H9 (cell line): ENCODE results near the gene ELFN1. TPM values are rescaled to one million over a fixed set of nuclear protein-coding genes. Genes with fewer than 3 reads are reported as not detected.

ENCODE experiments used
- DNase-seq: peaks from one replicate; pipeline ENCODE4 v3.0.0-alpha.2; 2017
- H2AFZ ChIP-seq: one replicate; pipeline ENCODE4 v1.6.1; 2013; ENCODE audit warnings: mild to moderate bottlenecking, low read length, control low read depth, moderate library complexity
- H2AK5ac ChIP-seq: 2 replicates; pipeline ENCODE4 v1.6.1; 2013; ENCODE audit warnings: low read length, control low read depth, mixed read lengths; ENCODE audit not compliant: insufficient read length
- H2BK120ac ChIP-seq: one replicate; pipeline ENCODE4 v1.6.1; 2013; ENCODE audit warnings: low read depth, mild to moderate bottlenecking, low read length, control low read depth, inconsistent platforms; ENCODE audit not compliant: poor library complexity, severe bottlenecking
- H2BK12ac ChIP-seq: 2 replicates; pipeline ENCODE4 v1.6.1; 2013; ENCODE audit warnings: low read length, control low read depth, mixed read lengths, low read depth; ENCODE audit not compliant: insufficient read length
- H2BK15ac ChIP-seq: 2 replicates; pipeline ENCODE4 v1.6.1; 2013; ENCODE audit warnings: low read depth, low read length, control low read depth
- H2BK20ac ChIP-seq: one replicate; pipeline ENCODE4 v1.6.1; 2013; ENCODE audit warnings: low read depth, mild to moderate bottlenecking, low read length, control low read depth, inconsistent platforms; ENCODE audit not compliant: poor library complexity, severe bottlenecking
- H2BK5ac ChIP-seq: 2 replicates; pipeline ENCODE4 v1.6.1; 2013; ENCODE audit warnings: low read length, control low read depth, mixed read lengths; ENCODE audit not compliant: insufficient read length
- H3K14ac ChIP-seq: 2 replicates; pipeline ENCODE4 v1.6.1; 2013; ENCODE audit warnings: low read length, control low read depth; ENCODE audit not compliant: insufficient read depth
- H3K18ac ChIP-seq: 2 replicates; pipeline ENCODE4 v1.6.1; 2013; ENCODE audit warnings: low read depth, mild to moderate bottlenecking, mixed read lengths, low read length, control low read depth; ENCODE audit not compliant: insufficient read length
- H3K23ac ChIP-seq: 2 replicates; pipeline ENCODE4 v1.6.1; 2013; ENCODE audit warnings: low read length, control low read depth, mixed read lengths, low read depth; ENCODE audit not compliant: insufficient read length
- H3K23me2 ChIP-seq: 2 replicates; pipeline ENCODE4 v1.6.1; 2013; ENCODE audit warnings: low read depth, mild to moderate bottlenecking, mixed read lengths, low read length, control low read depth; ENCODE audit not compliant: insufficient read length, poor library complexity, severe bottlenecking
- H3K27ac ChIP-seq: 2 replicates; pipeline ENCODE4 v1.5.1; 2013; ENCODE audit warnings: low read length, control low read depth, mixed read lengths, low read depth; ENCODE audit not compliant: insufficient read length
- H3K27me3 ChIP-seq: 2 replicates; pipeline ENCODE4 v1.6.1; 2013; ENCODE audit warnings: low read length, control low read depth, inconsistent platforms; ENCODE audit not compliant: insufficient read depth
- H3K4ac ChIP-seq: 2 replicates; pipeline ENCODE4 v1.6.1; 2013; ENCODE audit warnings: low read depth, mild to moderate bottlenecking, control low read depth, inconsistent platforms, low read length, moderate library complexity
- H3K4me1 ChIP-seq: 2 replicates; pipeline ENCODE4 v1.6.1; 2013; ENCODE audit warnings: low read length, control low read depth, inconsistent platforms; ENCODE audit not compliant: insufficient read depth
- H3K4me2 ChIP-seq: 2 replicates; pipeline ENCODE4 v1.6.1; 2013; ENCODE audit warnings: low read length, control low read depth, mixed read lengths; ENCODE audit not compliant: insufficient read length, insufficient read depth
- H3K56ac ChIP-seq: 2 replicates; pipeline ENCODE4 v1.6.1; 2013; ENCODE audit warnings: low read depth, mild to moderate bottlenecking, mixed read lengths, low read length, control low read depth; ENCODE audit not compliant: insufficient read length
- H3K79me1 ChIP-seq: 2 replicates; pipeline ENCODE4 v1.6.1; 2013; ENCODE audit warnings: low read depth, mild to moderate bottlenecking, moderate library complexity, low read length, control low read depth, inconsistent platforms; ENCODE audit not compliant: insufficient read depth, poor library complexity, severe bottlenecking
- H3K79me2 ChIP-seq: 2 replicates; pipeline ENCODE4 v1.6.1; 2013; ENCODE audit warnings: low read length, control low read depth, inconsistent platforms; ENCODE audit not compliant: insufficient read depth
- H3K9ac ChIP-seq: 2 replicates; pipeline ENCODE4 v1.6.1; 2013; ENCODE audit warnings: low read length, control low read depth, mixed read lengths; ENCODE audit not compliant: insufficient read length; ENCODE audit errors: extremely low read depth
- H3K9me3 ChIP-seq: one replicate; pipeline ENCODE4 v1.6.1; 2013; ENCODE audit warnings: low read depth, low read length, inconsistent platforms; ENCODE audit not compliant: control insufficient read depth
- H3T11ph ChIP-seq: one replicate; pipeline ENCODE4 v1.6.1; 2013; ENCODE audit warnings: mild to moderate bottlenecking, low read length, control low read depth, inconsistent platforms
- H4K20me1 ChIP-seq: one replicate; pipeline ENCODE4 v1.6.1; 2013; ENCODE audit not compliant: control insufficient read depth, insufficient read length, insufficient read depth
- H4K5ac ChIP-seq: 2 replicates; pipeline ENCODE4 v1.6.1; 2013; ENCODE audit warnings: low read depth, mild to moderate bottlenecking, mixed read lengths, low read length, control low read depth; ENCODE audit not compliant: insufficient read length
- H4K8ac ChIP-seq: replicated peaks from 2 replicates; pipeline ENCODE4 v1.6.1; 2013; ENCODE audit warnings: low read length, control low read depth, mixed read lengths, low read depth; ENCODE audit not compliant: insufficient read length
- H4K91ac ChIP-seq: 2 replicates; pipeline ENCODE4 v1.6.1; 2013; ENCODE audit warnings: low read depth, mild to moderate bottlenecking, moderate library complexity, mixed read lengths, low read length, control low read depth; ENCODE audit not compliant: insufficient read length
- H3K27ac Mint-ChIP-seq, 3 experiments: 2 replicates in 2 of 3; 3 replicates in 1 of 3; pipeline ENCODE4 v1.8.0; 2020 to 2021; ENCODE audit warnings: mixed read lengths in 3 of 3, mild to moderate bottlenecking in 1 of 3, moderate library complexity in 1 of 3
- H3K27me3 Mint-ChIP-seq: 2 replicates; pipeline ENCODE4 v1.8.0; 2021; ENCODE audit warnings: low read depth, mild to moderate bottlenecking, moderate library complexity, mixed read lengths
- H3K36me3 Mint-ChIP-seq, 3 experiments: 2 replicates in 2 of 3; 3 replicates in 1 of 3; pipeline ENCODE4 v1.8.0; 2020 to 2021; ENCODE audit warnings: low read depth in 3 of 3, mixed read lengths in 3 of 3; ENCODE audit not compliant: insufficient read depth in 1 of 3
- H3K4me1 Mint-ChIP-seq, 2 experiments: 2 replicates each; pipeline ENCODE4 v1.8.0; 2020; ENCODE audit warnings: mixed read lengths in 2 of 2
- H3K4me3 Mint-ChIP-seq, 2 experiments: 2 replicates in 1 of 2; 3 replicates in 1 of 2; pipeline ENCODE4 v1.8.0; 2020 to 2021; ENCODE audit warnings: mild to moderate bottlenecking in 2 of 2, mixed read lengths in 2 of 2, moderate library complexity in 1 of 2
- H3K9me3 Mint-ChIP-seq, 2 experiments: 2 replicates in 1 of 2; 3 replicates in 1 of 2; pipeline ENCODE4 v1.8.0; 2020; ENCODE audit warnings: mild to moderate bottlenecking in 2 of 2, mixed read lengths in 2 of 2, moderate library complexity in 1 of 2
- WGBS: extraction: QIAGEN DNeasy Blood & Tissue Kit; methylation state at CpG from one replicate; pipeline ENCODE4 v1.1.7; 2013; ENCODE audit warnings: missing lambda C conversion rate, low lambda C conversion rate, mixed read lengths; ENCODE audit not compliant: insufficient read length; ENCODE audit errors: extremely low coverage; 5-methylcytosine and 5-hydroxymethylcytosine counted together
- total RNA-seq: library from RNA; stranded (reverse); gene quantifications from 2 replicates; pipeline ENCODE4 v1.2.1, GENCODE V29; 2021
- TF ChIP-seq, protein P1 (sequence below): fragments of 200-600 bp; sonication (generic); conservative IDR thresholded peaks from 3 replicates; pipeline ENCODE4 v1.8.0; 2021; ENCODE audit warnings: antibody characterized with exemption, mild to moderate bottlenecking

The ELFN1 gene
- total RNA-seq, 1 experiment from 2014 or later: 3.7 TPM

DNA sequence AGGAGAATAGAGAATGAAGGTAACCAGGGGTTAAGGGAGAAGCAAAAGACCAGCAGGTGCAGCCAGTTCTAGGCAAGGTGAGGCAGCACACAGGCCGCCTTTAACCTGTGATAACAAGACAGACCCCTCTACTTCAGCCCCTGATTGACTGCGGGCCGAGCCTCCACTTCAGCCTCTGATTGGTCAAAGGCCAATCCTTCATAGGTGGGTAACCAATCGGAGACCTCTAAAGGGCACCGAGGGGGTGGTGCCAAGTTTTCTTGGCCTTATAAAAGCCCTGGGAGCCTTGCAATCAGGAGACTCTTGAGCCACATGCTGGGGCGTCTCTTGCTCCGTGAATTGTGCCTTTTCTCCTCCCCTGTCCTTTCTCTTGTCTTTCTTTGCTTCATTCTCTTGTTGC is 98.8 kb downstream of the ELFN1 start:
- Histone ChIP-seq H3K14ac (no peak overlapping the region), H2BK12ac (no peak overlapping the region), H2AFZ (no peak overlapping the region), H3K79me1 (no peaks in the 10 kb centered on the region), H2BK120ac (no peak overlapping the region), H3K9me3 (no peaks in the 10 kb centered on the region), H3K27ac (no peak overlapping the region), H3K56ac (no peak overlapping the region), H3K9ac (no peak overlapping the region), H2BK15ac (no peak overlapping the region), H3K18ac (no peak overlapping the region), H4K91ac (no peak overlapping the region), H2BK5ac (no peak overlapping the region), H2BK20ac (no peak overlapping the region), H2AK5ac (no peak overlapping the region), H3T11ph (no peak overlapping the region), H3K23ac (no peak overlapping the region), H4K5ac (no peak overlapping the region), H3K4me1 (no peaks in the 10 kb centered on the region), H3K23me2 (no peaks in the 10 kb centered on the region), H4K8ac (no peak overlapping the region), H3K4ac (no peak overlapping the region), H4K20me1 (no peaks in the 10 kb centered on the region), H3K79me2 (no peaks in the 10 kb centered on the region), H3K4me2 (no peak overlapping the region), H3K27me3 (no peaks in the 10 kb centered on the region)
- TF ChIP-seq, protein P1, sequence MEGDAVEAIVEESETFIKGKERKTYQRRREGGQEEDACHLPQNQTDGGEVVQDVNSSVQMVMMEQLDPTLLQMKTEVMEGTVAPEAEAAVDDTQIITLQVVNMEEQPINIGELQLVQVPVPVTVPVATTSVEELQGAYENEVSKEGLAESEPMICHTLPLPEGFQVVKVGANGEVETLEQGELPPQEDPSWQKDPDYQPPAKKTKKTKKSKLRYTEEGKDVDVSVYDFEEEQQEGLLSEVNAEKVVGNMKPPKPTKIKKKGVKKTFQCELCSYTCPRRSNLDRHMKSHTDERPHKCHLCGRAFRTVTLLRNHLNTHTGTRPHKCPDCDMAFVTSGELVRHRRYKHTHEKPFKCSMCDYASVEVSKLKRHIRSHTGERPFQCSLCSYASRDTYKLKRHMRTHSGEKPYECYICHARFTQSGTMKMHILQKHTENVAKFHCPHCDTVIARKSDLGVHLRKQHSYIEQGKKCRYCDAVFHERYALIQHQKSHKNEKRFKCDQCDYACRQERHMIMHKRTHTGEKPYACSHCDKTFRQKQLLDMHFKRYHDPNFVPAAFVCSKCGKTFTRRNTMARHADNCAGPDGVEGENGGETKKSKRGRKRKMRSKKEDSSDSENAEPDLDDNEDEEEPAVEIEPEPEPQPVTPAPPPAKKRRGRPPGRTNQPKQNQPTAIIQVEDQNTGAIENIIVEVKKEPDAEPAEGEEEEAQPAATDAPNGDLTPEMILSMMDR: no peak
- no peak for DNase-seq
- H3K27ac Mint-ChIP-seq: no peak overlapping the region; a peak in 1 of 7 replicates
- H3K27me3 Mint-ChIP-seq: peaks cover 8% of the 10 kb centered on the region
- peaks cover 2 to 3% of the 10 kb centered on the region in 2 experiments; a peak in 3 of 4 replicates for H3K4me1 Mint-ChIP-seq
- WGBS: no CpG with 5 or more reads among the region's 7 CpGs
- no peak overlapping the region for H3K4me3 Mint-ChIP-seq
- peaks cover 3% of the 10 kb centered on the region in 2 experiments; a peak in 3 of 5 replicates for H3K9me3 Mint-ChIP-seq
- no peaks in the 10 kb centered on the region for H3K36me3 Mint-ChIP-seq
